ENCODE data around the gene CDH23. TPM values are rescaled to one million over a fixed set of nuclear protein-coding genes. Genes with fewer than 3 reads are reported as not detected.

Gene CDH23
- total RNA-seq, 1 donor, result 0.36 TPM

GRCh38 chr10:71799112-71799511 is 402.4 kb downstream of the CDH23 start:
- no peak overlapping the region for H2AFZ ChIP-seq (ENCODE audit: low read length)
- H3K27me3 ChIP-seq (ENCODE audit: insufficient read depth, low read length), result no peaks in the 10 kb centered on the region
- no peak overlapping the region for H3K27ac ChIP-seq (ENCODE audit: low read depth, low read length)
- H3K4me2 ChIP-seq (ENCODE audit: insufficient read depth, low read length), result no peak overlapping the region
- H3K4me3 ChIP-seq (ENCODE audit: insufficient read depth, low read length), result no peak overlapping the region
- no peaks in the 10 kb centered on the region for H4K20me1 ChIP-seq (ENCODE audit: insufficient read depth, low read length)
- DNase-seq (ENCODE audit: insufficient read length, low spot score, missing footprints), result peak; percentile 9
- no peaks in the 10 kb centered on the region for H3K9me3 ChIP-seq (ENCODE audit: low read depth, low read length)
- H3K36me3 ChIP-seq (ENCODE audit: insufficient read depth, low read length), result no peaks in the 10 kb centered on the region
- no peak for TF ChIP-seq CTCF (IDR thresholded peaks at IDR 0.05; ENCODE audit: extremely low read depth, low read depth, low read length)
- H3K4me1 ChIP-seq (ENCODE audit: insufficient read depth, low read length), result no peaks in the 10 kb centered on the region
- no peaks in the 10 kb centered on the region for H3K79me2 ChIP-seq (ENCODE audit: insufficient read depth, low read length)

GRCh38 chr10:71799608-71800453 is 403.1 kb downstream of the CDH23 start:
- H3K79me2 ChIP-seq (ENCODE audit: insufficient read depth, low read length), result no peaks in the 10 kb centered on the region
- H3K9me3 ChIP-seq (ENCODE audit: low read depth, low read length), result no peaks in the 10 kb centered on the region
- H3K27me3 ChIP-seq (ENCODE audit: insufficient read depth, low read length), result peaks cover 5% of the 10 kb centered on the region
- no peaks in the 10 kb centered on the region for H3K36me3 ChIP-seq (ENCODE audit: insufficient read depth, low read length)
- H2AFZ ChIP-seq (ENCODE audit: low read length), result no peak overlapping the region
- no peak for TF ChIP-seq CTCF (IDR thresholded peaks at IDR 0.05; ENCODE audit: extremely low read depth, low read depth, low read length)
- H3K4me2 ChIP-seq (ENCODE audit: insufficient read depth, low read length), result no peak overlapping the region
- H3K4me1 ChIP-seq (ENCODE audit: insufficient read depth, low read length), result no peaks in the 10 kb centered on the region
- H4K20me1 ChIP-seq (ENCODE audit: insufficient read depth, low read length), result no peaks in the 10 kb centered on the region
- no peak overlapping the region for H3K4me3 ChIP-seq (ENCODE audit: insufficient read depth, low read length)
- H3K27ac ChIP-seq (ENCODE audit: low read depth, low read length), result no peak overlapping the region
- peak; percentile 36 for DNase-seq (ENCODE audit: insufficient read length, low spot score, missing footprints)

- no peak overlapping the region for H3K27ac ChIP-seq (ENCODE audit: low read depth, low read length)
- no peak overlapping the region for H3K4me3 ChIP-seq (ENCODE audit: insufficient read depth, low read length)
- DNase-seq (ENCODE audit: insufficient read length, low spot score, missing footprints), result peak; percentile 26
- H4K20me1 ChIP-seq (ENCODE audit: insufficient read depth, low read length), result no peaks in the 10 kb centered on the region
- peaks cover 17% of the 10 kb centered on the region for H3K27me3 ChIP-seq (ENCODE audit: insufficient read depth, low read length)
- H3K4me1 ChIP-seq (ENCODE audit: insufficient read depth, low read length), result no peaks in the 10 kb centered on the region
- H3K9me3 ChIP-seq (ENCODE audit: low read depth, low read length), result no peaks in the 10 kb centered on the region
- no peak overlapping the region for H2AFZ ChIP-seq (ENCODE audit: low read length)
- no peak overlapping the region for H3K4me2 ChIP-seq (ENCODE audit: insufficient read depth, low read length)
- TF ChIP-seq CTCF (IDR thresholded peaks at IDR 0.05; ENCODE audit: extremely low read depth, low read depth, low read length), result no peak
- H3K79me2 ChIP-seq (ENCODE audit: insufficient read depth, low read length), result no peaks in the 10 kb centered on the region
- H3K36me3 ChIP-seq (ENCODE audit: insufficient read depth, low read length), result no peaks in the 10 kb centered on the region
Observed at GRCh38 chr10:71801361-71801760, 404.6 kb downstream of the CDH23 start.

GRCh38 chr10:71802235-71802634 is 405.5 kb downstream of the CDH23 start:
- no peaks in the 10 kb centered on the region for H3K9me3 ChIP-seq (ENCODE audit: low read depth, low read length)
- H3K4me2 ChIP-seq (ENCODE audit: insufficient read depth, low read length), result no peak overlapping the region
- peak; percentile 48 for DNase-seq (ENCODE audit: insufficient read length, low spot score, missing footprints)
- peaks cover 17% of the 10 kb centered on the region for H3K27me3 ChIP-seq (ENCODE audit: insufficient read depth, low read length)
- no peak overlapping the region for H3K4me3 ChIP-seq (ENCODE audit: insufficient read depth, low read length)
- no peak overlapping the region for H2AFZ ChIP-seq (ENCODE audit: low read length)
- no peaks in the 10 kb centered on the region for H4K20me1 ChIP-seq (ENCODE audit: insufficient read depth, low read length)
- no peaks in the 10 kb centered on the region for H3K4me1 ChIP-seq (ENCODE audit: insufficient read depth, low read length)
- H3K79me2 ChIP-seq (ENCODE audit: insufficient read depth, low read length), result no peaks in the 10 kb centered on the region
- H3K36me3 ChIP-seq (ENCODE audit: insufficient read depth, low read length), result no peaks in the 10 kb centered on the region
- TF ChIP-seq CTCF (IDR thresholded peaks at IDR 0.05; ENCODE audit: extremely low read depth, low read depth, low read length), result no peak
- no peak overlapping the region for H3K27ac ChIP-seq (ENCODE audit: low read depth, low read length)
